Camera-type eye (tissue), 1 donor: ENCODE data around the gene CCDC57. TPM values are rescaled to one million over a fixed set of nuclear protein-coding genes. Genes with fewer than 3 reads are reported as not detected.

ENCODE experiments used
- total RNA-seq: library from RNA; depleted of rRNA; stranded (reverse); fragments of >200 nt; gene quantifications from one replicate; pipeline ENCODE4 v1.2.3, GENCODE V29; 2014

CCDC57 gene, protein sequence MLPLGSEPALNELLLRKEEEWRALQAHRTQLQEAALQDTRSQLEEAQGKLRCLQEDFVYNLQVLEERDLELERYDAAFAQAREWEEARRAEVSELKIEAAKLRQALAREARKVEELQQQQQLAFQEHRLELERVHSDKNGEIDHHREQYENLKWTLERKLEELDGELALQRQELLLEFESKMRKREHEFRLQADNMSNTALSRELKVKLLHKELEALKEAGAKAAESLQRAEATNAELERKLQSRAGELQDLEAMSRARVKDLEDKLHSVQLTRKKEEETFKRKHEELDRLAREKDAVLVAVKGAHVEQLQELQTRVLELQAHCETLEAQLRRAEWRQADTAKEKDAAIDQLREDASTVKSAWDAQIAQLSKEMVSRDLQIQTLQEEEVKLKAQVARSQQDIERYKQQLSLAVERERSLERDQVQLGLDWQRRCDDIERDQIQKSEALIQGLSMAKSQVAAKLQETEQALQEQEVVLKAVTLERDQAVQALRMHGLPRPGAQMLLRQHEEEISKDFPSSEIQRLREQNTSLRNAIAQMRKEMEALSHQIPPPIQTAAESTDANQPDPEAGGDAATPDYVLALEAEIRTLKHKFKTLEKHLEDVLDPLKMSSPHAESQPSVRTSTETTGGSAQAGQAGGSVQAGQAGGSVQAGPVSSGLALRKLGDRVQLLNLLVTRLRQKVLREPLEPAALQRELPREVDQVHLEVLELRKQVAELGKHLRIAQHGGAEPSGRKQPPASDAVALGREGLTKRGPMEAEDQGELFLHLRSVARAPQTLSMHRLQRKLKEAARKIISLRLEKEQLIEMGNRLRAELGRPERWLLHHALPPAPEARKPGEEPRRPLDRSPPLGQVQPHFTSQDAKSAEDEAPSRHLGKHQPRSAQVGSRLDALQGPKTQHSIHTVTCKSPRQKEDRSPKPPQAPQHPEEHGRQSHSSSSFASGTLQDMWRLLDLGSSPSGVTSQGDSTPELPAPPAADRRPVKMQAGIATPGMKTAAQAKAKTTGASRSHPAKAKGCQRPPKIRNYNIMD
- total RNA-seq = 50.9 TPM

DNA sequence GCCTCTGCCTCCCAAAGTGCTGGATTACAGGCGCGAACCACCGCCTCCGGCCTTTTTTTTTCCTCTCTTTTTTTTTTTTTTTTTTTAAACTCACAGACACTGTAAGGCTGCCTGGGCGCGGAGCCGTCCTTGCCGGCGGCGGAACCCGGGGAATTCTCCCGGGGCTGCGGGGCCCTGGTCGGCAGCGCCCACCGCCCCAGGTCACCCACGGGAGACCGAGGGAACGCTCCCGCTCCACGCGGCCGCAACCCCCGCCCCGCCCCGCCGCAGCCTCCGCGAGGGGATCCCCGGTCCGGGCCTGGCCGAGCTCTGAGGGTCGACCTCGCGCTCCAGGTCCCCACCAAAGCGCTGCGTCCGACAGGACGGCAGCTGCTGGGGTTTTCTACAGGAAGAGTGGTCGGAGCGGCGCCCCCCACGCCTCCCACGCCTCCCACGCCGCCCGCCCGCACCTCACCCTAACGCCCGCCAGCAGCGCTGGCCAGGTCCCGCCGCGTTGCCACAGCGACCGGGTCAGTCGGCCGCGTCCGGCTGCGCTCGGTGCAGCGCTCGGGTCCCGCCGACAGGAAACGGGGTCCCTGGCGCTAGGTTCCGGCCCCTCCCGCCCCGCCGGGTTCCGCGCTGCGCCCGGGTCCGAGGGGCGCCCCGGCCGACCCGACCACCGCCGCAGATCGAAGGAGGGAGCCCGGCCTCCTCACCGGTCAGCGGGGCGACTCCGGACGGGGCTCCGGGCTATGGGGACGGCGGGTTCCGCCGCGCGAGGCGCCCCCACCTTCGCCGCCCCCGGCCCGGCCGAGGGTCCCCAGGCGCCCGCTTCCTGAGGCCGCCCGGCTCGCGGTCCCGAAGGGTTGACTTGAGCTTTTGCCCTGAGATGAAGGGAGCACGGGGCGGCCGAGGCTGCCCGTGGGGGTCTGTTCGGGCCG lies at the start of gene CCDC57:
TSS of gene CCDC57 (minus strand) at position 512 of the 920 bp plus-strand sequence. CDS start 10,898 bp downstream, outside the sequence.

DNA sequence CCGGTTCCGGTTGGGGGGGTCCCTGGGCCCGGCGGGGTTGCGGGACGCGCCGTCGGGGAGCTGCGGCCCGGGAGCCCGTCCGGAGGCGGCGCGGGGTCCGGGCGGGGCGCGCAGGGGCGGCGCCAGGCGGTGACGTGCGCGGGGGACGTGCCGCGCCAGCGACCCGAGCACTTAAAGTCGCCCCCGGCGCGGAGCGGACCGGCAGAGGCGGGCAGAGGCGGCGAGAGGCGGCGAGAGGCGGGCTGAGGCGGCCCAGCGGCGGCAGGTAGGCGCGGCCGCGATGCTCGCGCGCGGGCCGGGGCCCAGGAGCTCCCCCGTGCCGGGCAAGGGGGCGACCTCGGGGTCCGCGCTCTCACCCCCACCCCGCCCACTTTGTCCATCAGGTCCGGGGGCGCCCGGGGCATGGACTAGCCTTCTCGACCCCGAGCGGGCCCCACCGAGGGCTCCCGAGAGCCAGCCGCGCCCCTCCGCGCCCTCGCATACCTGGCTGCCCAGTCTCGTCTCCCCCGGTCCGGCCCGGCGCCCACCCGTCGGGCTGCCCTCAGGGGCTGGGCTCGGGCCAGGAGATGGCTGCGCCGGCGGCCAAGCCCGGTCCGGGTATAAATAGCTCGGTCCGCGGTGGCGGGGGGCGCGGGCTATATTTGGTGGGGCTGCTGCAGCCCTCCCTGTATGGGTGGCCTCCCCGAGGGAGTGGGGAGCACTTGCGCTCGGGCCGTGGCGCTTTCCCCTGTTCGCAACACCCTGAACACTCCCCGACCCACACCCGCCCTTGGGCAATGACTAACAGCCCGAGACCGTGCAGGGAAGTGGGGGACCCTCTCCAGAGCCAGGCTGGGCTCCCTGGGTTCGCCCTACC lies 16.4 kb upstream of the CCDC57 start, which contains the start of gene SLC16A3:
TSS of gene SLC16A3 (plus strand) at position 201 of the 856 bp plus-strand sequence. CDS start 6,967 bp downstream, outside the sequence.

DNA sequence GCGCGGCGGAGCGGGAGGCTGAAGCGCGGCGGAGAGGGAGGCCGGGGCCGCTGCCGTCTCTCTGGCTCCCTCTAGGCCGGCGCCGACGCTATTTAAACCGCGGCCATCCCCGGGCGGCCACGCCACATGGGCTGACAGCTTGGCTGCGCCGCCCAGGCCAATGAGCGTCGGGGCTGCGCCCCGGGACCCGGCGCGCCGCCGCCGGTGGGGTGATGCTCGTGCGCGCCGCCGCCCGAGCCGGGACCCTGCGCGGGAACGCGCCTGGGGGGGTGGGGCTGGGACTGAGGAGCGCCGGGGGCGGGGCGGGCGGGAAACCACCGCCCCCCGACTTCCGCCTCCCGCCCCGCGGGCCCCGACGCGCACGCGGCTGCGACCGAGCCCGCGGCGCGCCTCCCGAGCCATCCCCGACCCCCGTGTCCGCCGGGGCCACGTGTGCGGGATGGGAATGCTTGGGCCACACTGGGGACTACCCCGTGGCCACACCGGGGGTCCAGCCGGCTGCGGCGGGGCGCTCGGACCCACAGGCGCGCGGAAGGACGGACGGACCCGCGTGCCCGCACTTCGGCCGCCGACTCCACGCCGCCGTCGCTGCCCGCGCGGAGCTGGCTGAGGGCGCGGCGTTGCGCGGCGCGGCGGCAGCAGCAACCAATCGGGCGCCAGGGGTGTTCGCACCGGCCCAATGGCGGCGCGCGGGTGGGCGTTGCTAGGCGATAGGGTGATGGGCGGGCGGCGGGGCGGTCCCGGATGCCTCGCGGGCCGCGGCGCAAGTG lies 114.3 kb downstream of the CCDC57 start, which contains the start of gene FASN:
TSS of gene FASN (minus strand) at position 68 of the 770 bp plus-strand sequence. CDS start 1,791 bp downstream, outside the sequence.

DNA sequence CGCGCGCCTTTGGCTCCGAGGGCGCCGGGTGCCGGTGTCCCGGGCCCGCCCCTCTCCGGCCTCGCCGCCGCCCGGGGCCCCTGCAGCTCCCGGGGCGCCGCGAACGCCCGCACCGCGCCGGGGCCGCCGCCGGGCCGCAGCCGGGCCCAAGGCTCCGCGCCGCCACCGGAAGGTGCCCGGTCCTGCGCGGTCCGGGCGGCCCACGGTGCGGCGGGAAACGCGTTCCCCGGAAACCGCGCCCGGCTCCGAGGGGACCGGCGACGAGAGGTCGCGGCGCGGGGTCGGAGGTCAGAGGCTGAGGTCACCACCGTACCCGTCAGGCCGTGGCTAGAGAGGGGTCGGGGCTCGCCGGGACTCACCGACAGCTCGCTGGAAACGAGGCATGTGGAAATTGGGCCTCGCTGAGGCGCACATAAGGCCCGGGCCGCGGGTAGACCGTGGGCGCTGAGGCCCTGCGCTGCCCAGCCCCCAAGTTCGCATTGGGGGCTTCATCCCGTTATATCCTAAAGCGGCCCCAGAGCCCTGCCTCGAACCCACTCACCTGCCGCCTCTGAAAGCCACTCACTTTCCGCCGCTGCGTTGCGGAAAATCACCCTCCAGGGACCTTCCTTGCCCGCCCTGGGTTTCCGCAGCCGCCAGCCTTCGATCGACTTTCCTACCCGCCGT lies 146.9 kb downstream of the CCDC57 start, which contains the start of gene DUS1L:
TSS of gene DUS1L (minus strand) at position 167 of the 666 bp plus-strand sequence. CDS start 745 bp downstream, outside the sequence.

DNA sequence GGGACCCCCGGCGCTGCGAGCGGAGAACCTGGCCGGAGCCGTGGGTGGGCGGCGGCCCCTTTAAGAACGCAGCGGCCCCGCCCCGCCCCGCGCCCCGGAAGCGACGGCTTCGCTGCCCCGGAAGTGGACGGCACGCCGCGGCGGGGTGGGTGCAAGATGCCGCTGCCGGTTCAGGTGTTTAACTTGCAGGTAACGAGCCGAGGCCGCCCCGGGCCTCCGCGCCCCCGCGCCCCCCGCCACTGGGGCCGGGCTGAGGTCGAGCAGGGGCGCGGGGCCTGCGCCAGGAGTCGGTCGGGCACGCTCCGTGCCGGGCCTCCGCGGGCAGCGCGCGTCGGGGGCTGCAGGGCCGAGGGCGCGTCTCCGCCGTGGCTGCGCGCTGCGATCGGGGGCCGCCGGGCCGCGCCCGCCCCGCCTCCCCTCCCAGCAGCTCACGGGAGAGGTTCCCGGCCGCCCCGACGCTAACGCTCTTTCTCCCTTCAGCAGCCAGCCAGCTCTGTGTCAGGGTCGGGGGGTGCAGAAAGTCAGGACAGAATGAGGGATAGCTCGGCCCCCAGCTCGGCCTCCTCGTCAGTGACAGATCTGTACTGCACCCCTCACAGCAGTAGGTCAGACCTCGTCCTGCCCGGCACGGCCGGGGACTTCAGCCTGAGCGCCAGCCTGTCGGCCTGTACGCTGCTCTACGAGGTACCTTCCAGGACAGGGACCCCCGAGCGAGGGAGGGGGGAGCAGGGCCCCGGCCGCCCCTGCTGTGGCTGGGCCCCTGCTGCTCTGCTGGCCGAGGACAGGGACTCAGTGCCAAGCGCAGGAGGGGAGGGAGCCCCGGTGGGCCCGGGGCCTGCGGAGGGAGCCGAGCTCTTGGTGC lies 160.6 kb downstream of the CCDC57 start, which contains the start of the genes GPS1 and RFNG:
TSS of gene GPS1 (plus strand) at position 123 of the 862 bp plus-strand sequence. CDS start at position 157, 34 bp downstream.
TSS of gene RFNG (minus strand) at position 36 of the 862 bp plus-strand sequence. CDS start 45 bp downstream, outside the sequence.

Other genes with a start within 250 kb of the CCDC57 start
- 29.6 TPM for gene ASPSCR1, start 235.2 kb downstream of the CCDC57 start, total RNA-seq
- gene CENPX, start 190.0 kb downstream of the CCDC57 start, total RNA-seq = 20.3 TPM
- 15.0 TPM for gene LRRC45, start 189.5 kb downstream of the CCDC57 start, total RNA-seq
- gene RAC3, start 181.2 kb downstream of the CCDC57 start, total RNA-seq = 17.8 TPM
- gene DCXR, start 175.1 kb downstream of the CCDC57 start, total RNA-seq = 39.0 TPM
- 43.2 TPM for gene RFNG, start 161.0 kb downstream of the CCDC57 start, total RNA-seq
- gene GPS1, start 160.9 kb downstream of the CCDC57 start, total RNA-seq = 120 TPM
- 60.2 TPM for gene DUS1L, start 147.0 kb downstream of the CCDC57 start, total RNA-seq
- gene FASN, start 114.6 kb downstream of the CCDC57 start, total RNA-seq = 61.6 TPM
- 29.2 TPM for gene SLC16A3, start 16.2 kb upstream of the CCDC57 start, total RNA-seq
- gene CSNK1D, start 60.9 kb upstream of the CCDC57 start, total RNA-seq = 82.4 TPM
- gene CD7, start 104.8 kb upstream of the CCDC57 start, total RNA-seq = 0.99 TPM
- 6.6 TPM for gene SECTM1, start 120.9 kb upstream of the CCDC57 start, total RNA-seq
- gene TEX19, start 146.4 kb upstream of the CCDC57 start, total RNA-seq = not detected
- gene UTS2R, start 158.9 kb upstream of the CCDC57 start, total RNA-seq = 3.2 TPM
- gene HEXD, start 205.5 kb upstream of the CCDC57 start, total RNA-seq = 42.7 TPM
- gene OGFOD3, start 205.7 kb upstream of the CCDC57 start, total RNA-seq = 32.9 TPM
- 54.4 TPM for gene CYBC1, start 237.9 kb upstream of the CCDC57 start, total RNA-seq
- 78.2 TPM for gene NARF, start 245.9 kb upstream of the CCDC57 start, total RNA-seq